Loucy (cell line): ENCODE measurements around the gene ATP5MC2.

Source experiments
- H2AFZ ChIP-seq: fragments of 200-600 bp; sonication (generic); 2 replicates; pipeline ENCODE4 v1.6.0; 2016; ENCODE audit warnings: antibody characterized with exemption, mild to moderate bottlenecking, low read length, moderate library complexity
- H3F3A ChIP-seq: fragments of 200-600 bp; 2 replicates; pipeline ENCODE4 v1.6.0; 2016; ENCODE audit warnings: antibody characterized with exemption, low read depth, mild to moderate bottlenecking
- H3K27me3 ChIP-seq: fragments of 200-600 bp; sonication (generic); 2 replicates; pipeline ENCODE4 v1.6.1; 2014; ENCODE audit warnings: low read length, mild to moderate bottlenecking; ENCODE audit not compliant: insufficient read depth, poor library complexity, severe bottlenecking
- H3K36me3 ChIP-seq: fragments of 200-600 bp; sonication (generic); 2 replicates; pipeline ENCODE4 v1.6.1; 2016; ENCODE audit warnings: low read length; ENCODE audit not compliant: insufficient read depth
- H3K4me1 ChIP-seq: fragments of 200-600 bp; sonication (generic); 2 replicates; pipeline ENCODE4 v1.5.1; 2014; ENCODE audit warnings: low read length, mild to moderate bottlenecking; ENCODE audit not compliant: insufficient read depth, poor library complexity, severe bottlenecking
- H3K4me2 ChIP-seq: fragments of 200-600 bp; sonication (generic); 2 replicates; pipeline ENCODE4 v1.6.0; 2014; ENCODE audit warnings: antibody characterized with exemption, low read length, low read depth, mild to moderate bottlenecking; ENCODE audit not compliant: poor library complexity, severe bottlenecking
- H3K4me3 ChIP-seq: fragments of 200-600 bp; sonication (generic); 2 replicates; pipeline ENCODE4 v1.5.1; 2014; ENCODE audit warnings: low read length, mild to moderate bottlenecking, mixed read lengths; ENCODE audit not compliant: poor library complexity, severe bottlenecking
- H3K79me2 ChIP-seq: fragments of 200-600 bp; sonication (generic); 2 replicates; pipeline ENCODE4 v1.6.1; 2014; ENCODE audit warnings: low read length; ENCODE audit not compliant: insufficient read depth
- H3K9ac ChIP-seq: fragments of 200-600 bp; sonication (generic); 2 replicates; pipeline ENCODE4 v1.6.0; 2014; ENCODE audit warnings: mild to moderate bottlenecking, low read depth, low read length, moderate library complexity; ENCODE audit not compliant: poor library complexity, severe bottlenecking
- H3K9me2 ChIP-seq: fragments of 200-600 bp; sonication (generic); replicated peaks from 2 replicates; pipeline ENCODE4 v1.6.1; 2016; ENCODE audit warnings: low read depth, low read length, mixed read lengths
- H3K9me3 ChIP-seq: fragments of 200-600 bp; sonication (generic); 2 replicates; pipeline ENCODE4 v1.6.1; 2014; ENCODE audit warnings: mild to moderate bottlenecking, antibody characterized with exemption, low read length, low read depth; ENCODE audit not compliant: insufficient read depth
- H4K20me1 ChIP-seq: fragments of 200-600 bp; sonication (generic); 2 replicates; pipeline ENCODE4 v1.6.0; 2014; ENCODE audit warnings: antibody characterized with exemption, low read length, mild to moderate bottlenecking; ENCODE audit not compliant: insufficient read depth, poor library complexity, severe bottlenecking
- EZH2phosphoT487 ChIP-seq: fragments of 200-600 bp; IDR thresholded peaks from 2 replicates; pipeline ENCODE4 v1.6.1; 2018; ENCODE audit warnings: antibody characterized with exemption, mild to moderate bottlenecking, moderate library complexity, borderline replicate concordance
- TF ChIP-seq, protein P1 (sequence below): fragments of 200-600 bp; sonication (generic); conservative IDR thresholded peaks from 2 replicates; pipeline ENCODE4 v1.5.1; 2014; ENCODE audit warnings: mild to moderate bottlenecking, antibody characterized with exemption, low read length

Gene ATP5MC2

DNA sequence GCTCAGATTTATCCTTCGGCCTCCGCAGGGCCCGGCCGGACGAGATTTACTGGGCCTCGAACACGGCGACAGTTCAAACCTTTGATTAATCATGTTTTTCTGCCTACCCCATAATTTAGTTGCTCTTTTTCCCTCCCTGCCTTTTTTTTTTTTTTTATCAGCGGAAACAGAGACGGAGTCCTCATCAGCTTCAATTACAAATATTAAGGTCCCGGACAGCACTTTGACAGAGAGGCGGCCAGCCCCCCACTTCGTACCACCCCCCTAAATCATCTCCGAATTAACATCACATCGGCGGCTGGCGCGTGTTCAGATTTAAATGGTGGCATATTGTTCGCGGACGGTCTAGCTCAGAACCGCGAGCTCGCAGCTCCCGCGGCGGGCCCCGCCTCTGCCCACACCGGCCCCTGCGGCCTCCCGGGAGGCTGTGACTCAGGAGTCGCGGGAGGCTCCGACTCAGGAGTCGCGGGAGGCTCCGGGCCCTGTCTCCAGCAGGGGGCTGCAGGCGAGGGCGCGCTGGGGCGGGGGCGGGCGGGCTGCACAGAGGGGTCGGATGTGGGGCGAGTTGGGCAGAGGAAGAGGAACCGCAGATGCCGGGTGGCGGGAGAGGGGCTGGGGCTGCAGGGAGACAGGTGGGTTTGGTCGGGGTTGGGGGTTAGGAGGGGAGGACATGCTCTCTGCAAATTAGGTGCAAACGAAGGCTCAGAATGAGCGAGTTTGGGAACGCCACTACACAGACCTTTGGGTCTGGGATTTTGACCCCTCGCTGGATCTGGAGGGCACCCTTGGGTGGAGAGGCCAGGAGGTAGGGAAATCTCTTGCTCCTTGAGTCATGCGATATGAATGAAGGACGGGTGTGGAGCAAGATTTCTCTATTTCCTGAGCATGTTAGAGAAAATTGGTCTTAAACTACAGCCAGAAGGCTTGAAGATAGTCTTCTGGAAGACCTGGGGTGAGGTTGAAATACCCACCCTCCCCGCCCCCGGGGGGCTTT, 19.6 kb upstream of the ATP5MC2 start:
- peak overlapping the region; percentile 71 for H3K4me3 ChIP-seq
- peak overlapping the region; percentile 84 for H3K4me2 ChIP-seq
- no peaks in the 10 kb centered on the region for H3K9me2 ChIP-seq
- no peaks in the 10 kb centered on the region for H3K79me2 ChIP-seq
- no peaks in the 10 kb centered on the region for H3K9me3 ChIP-seq
- H3F3A ChIP-seq = no peaks in the 10 kb centered on the region
- peak overlapping the region; percentile 84 for H2AFZ ChIP-seq
- H3K27me3 ChIP-seq = no peaks in the 10 kb centered on the region
- TF ChIP-seq EZH2phosphoT487 = no peak
- H3K9ac ChIP-seq = peak overlapping the region; percentile 45
- no peaks in the 10 kb centered on the region for H3K36me3 ChIP-seq
- no peaks in the 10 kb centered on the region for H4K20me1 ChIP-seq
- H3K4me1 ChIP-seq = peaks cover 13% of the 10 kb centered on the region

DNA sequence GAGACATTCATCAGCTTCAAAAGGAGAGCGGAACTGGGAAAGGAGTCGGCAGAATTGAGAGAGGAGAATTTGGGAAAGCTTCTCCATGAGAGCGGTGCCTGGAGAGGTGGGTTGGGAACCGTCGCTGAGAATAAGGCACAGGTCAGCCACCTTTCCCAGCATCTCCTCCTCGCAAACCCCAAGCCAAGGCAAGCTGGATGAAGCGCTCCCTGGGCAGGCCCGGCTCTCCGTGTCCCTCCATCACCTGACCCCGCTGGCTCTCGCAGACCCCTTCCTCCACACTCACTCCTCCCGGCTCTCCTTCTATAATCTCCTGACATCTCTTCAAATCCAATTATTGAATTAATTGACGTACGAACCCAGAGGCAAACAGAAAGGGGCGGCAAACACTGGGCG, 18.9 kb upstream of the ATP5MC2 start:
- peak overlapping the region; percentile 71 for H3K4me3 ChIP-seq
- H3K4me2 ChIP-seq = peak overlapping the region; percentile 84
- no peaks in the 10 kb centered on the region for H3K79me2 ChIP-seq
- H3K4me1 ChIP-seq = peaks cover 13% of the 10 kb centered on the region
- H2AFZ ChIP-seq = no peak overlapping the region
- H3K9me2 ChIP-seq = no peaks in the 10 kb centered on the region
- no peak for TF ChIP-seq EZH2phosphoT487
- TF ChIP-seq, protein P1, sequence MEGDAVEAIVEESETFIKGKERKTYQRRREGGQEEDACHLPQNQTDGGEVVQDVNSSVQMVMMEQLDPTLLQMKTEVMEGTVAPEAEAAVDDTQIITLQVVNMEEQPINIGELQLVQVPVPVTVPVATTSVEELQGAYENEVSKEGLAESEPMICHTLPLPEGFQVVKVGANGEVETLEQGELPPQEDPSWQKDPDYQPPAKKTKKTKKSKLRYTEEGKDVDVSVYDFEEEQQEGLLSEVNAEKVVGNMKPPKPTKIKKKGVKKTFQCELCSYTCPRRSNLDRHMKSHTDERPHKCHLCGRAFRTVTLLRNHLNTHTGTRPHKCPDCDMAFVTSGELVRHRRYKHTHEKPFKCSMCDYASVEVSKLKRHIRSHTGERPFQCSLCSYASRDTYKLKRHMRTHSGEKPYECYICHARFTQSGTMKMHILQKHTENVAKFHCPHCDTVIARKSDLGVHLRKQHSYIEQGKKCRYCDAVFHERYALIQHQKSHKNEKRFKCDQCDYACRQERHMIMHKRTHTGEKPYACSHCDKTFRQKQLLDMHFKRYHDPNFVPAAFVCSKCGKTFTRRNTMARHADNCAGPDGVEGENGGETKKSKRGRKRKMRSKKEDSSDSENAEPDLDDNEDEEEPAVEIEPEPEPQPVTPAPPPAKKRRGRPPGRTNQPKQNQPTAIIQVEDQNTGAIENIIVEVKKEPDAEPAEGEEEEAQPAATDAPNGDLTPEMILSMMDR = no peak
- no peaks in the 10 kb centered on the region for H4K20me1 ChIP-seq
- no peaks in the 10 kb centered on the region for H3K9me3 ChIP-seq
- H3K9ac ChIP-seq = peak overlapping the region; percentile 45
- no peaks in the 10 kb centered on the region for H3K36me3 ChIP-seq
- no peaks in the 10 kb centered on the region for H3F3A ChIP-seq
- H3K27me3 ChIP-seq = no peaks in the 10 kb centered on the region

DNA sequence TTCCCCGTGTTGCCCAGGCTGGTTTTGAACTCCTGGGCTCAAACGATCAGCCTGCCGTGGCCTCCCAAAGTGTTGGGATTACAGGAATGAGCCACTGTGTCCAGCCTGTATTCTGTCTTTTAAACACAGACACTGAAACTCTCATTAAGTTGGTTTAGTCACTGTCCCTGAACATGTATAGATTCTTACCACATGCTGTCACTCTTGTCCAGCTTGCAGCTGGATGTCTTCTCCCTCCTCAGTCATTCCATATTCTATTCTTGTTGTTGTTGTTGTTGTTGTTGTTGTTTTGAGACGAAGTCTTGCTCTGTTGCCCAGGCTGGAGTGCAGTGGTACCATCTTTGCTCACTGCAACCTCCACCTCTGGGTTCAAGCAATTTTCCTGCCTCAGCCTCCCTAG, 12.3 kb upstream of the ATP5MC2 start:
- H3K36me3 ChIP-seq = no peaks in the 10 kb centered on the region
- H2AFZ ChIP-seq = no peak overlapping the region
- no peaks in the 10 kb centered on the region for H3K9me2 ChIP-seq
- H3K4me1 ChIP-seq = no peaks in the 10 kb centered on the region
- H3K4me3 ChIP-seq = no peak overlapping the region
- no peak for TF ChIP-seq EZH2phosphoT487
- TF ChIP-seq, protein P1 = no peak
- no peaks in the 10 kb centered on the region for H3K9me3 ChIP-seq
- H3K4me2 ChIP-seq = no peak overlapping the region
- no peak overlapping the region for H3K9ac ChIP-seq
- no peaks in the 10 kb centered on the region for H4K20me1 ChIP-seq
- no peaks in the 10 kb centered on the region for H3F3A ChIP-seq
- H3K27me3 ChIP-seq = no peaks in the 10 kb centered on the region
- H3K79me2 ChIP-seq = no peaks in the 10 kb centered on the region
